Measurements from ENCODE around the gene SLC4A4. TPM values are rescaled to one million over a fixed set of nuclear protein-coding genes. Genes with fewer than 3 reads are reported as not detected.

SLC4A4 gene
- total and polyA plus RNA-seq, 2 of the 13 experiments (the other 11 are each of a cell fraction or from before 2014, with no cell fraction given) = 0.01 TPM; not detected in 1

DNA sequence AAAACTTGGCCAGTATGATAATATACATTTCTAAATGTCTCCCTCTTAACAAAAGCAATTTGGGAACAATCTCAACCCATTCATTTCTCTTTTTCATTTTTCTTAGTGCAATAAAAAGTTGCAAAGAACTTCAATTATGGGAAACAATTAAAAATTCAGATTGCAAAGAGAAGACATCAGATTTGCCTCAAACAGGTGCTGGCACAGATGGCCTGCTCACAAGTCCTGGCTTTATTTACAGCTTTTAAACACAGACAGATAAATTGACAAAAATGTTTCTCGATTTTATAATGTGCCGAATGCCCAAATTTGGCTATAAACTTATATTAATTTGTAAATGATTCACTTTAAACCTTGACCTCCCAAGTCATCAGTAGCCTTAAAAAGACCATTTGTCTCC, 28.7 kb downstream of the SLC4A4 start:
- Histone ChIP-seq H2AFZ (ENCODE audit: low read length) (no peak overlapping the region), H3K4me1 (ENCODE audit: insufficient read depth, low read length) (no peaks in the 10 kb centered on the region), H3K27me3 (ENCODE audit: control insufficient read depth in 1 of 2, insufficient read depth in 2 of 2, low read length in 2 of 2) (no peaks in the 10 kb centered on the region), H3K4me2 (ENCODE audit: low read depth, low read length) (no peak overlapping the region), H3K9me3 (ENCODE audit: low read length) (no peaks in the 10 kb centered on the region), H3K79me2 (ENCODE audit: insufficient read depth, low read length) (no peaks in the 10 kb centered on the region), H3K36me3 (replicated peaks in 1 of 2; ENCODE audit: control insufficient read depth in 1 of 2, insufficient read depth in 2 of 2, low read length in 2 of 2) (no peaks in the 10 kb centered on the region), H3K4me3 (replicated peaks in 1 of 3; ENCODE audit: insufficient read depth in 1 of 3, low read depth in 2 of 3, low read length in 3 of 3) (no peak overlapping the region), H3K9ac (ENCODE audit: insufficient read depth, low read depth, low read length) (no peak overlapping the region), H3K27ac (ENCODE audit: extremely low read length, insufficient read depth, low read length) (no peak overlapping the region), H4K20me1 (ENCODE audit: insufficient read depth, low read length) (no peaks in the 10 kb centered on the region)
- no TSS peak for BruUV-seq (replicated peaks)
- ChIA-PET CTCF (ENCODE audit: low intra/inter-chr PET ratio, low total read pairs) (no interaction called here), POLR2A (no interaction called here)
- 42% methylated on average over 2 of the region's 2 CpGs for WGBS (ENCODE audit: low lambda C conversion rate)
- intact Hi-C loops (cut with micrococcal nuclease; ENCODE audit: unreplicated experiment) (no loop called here), in situ Hi-C loops (cut with HindIII; ENCODE audit: extremely low pct_ligation_motif_present, low pct_unique_long_range_greater_than_20kb) (no loop called here)
- DNase-seq (ENCODE audit: low spot score) = no peak
- FAIRE-seq = no peak
- TF ChIP-seq ZFP36 (IDR thresholded peaks at IDR 0.05; ENCODE audit: borderline replicate concordance, low read depth, low read length, partially characterized antibody) = no peak
- TF ChIP-seq, protein P1, sequence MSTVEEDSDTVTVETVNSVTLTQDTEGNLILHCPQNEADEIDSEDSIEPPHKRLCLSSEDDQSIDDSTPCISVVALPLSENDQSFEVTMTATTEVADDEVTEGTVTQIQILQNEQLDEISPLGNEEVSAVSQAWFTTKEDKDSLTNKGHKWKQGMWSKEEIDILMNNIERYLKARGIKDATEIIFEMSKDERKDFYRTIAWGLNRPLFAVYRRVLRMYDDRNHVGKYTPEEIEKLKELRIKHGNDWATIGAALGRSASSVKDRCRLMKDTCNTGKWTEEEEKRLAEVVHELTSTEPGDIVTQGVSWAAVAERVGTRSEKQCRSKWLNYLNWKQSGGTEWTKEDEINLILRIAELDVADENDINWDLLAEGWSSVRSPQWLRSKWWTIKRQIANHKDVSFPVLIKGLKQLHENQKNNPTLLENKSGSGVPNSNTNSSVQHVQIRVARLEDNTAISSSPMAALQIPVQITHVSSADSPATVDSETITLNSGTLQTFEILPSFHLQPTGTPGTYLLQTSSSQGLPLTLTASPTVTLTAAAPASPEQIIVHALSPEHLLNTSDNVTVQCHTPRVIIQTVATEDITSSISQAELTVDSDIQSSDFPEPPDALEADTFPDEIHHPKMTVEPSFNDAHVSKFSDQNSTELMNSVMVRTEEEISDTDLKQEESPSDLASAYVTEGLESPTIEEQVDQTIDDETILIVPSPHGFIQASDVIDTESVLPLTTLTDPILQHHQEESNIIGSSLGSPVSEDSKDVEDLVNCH (CRISPR knock-in tag; IDR thresholded peaks at IDR 0.05) = no peak
- ATAC-seq = no peak

GRCh38 chr4:71368906-71369305, 30.1 kb downstream of the SLC4A4 start:
- no peaks in the 10 kb centered on the region for H3K36me3 ChIP-seq (replicated peaks in 1 of 2; ENCODE audit: control insufficient read depth in 1 of 2, insufficient read depth in 2 of 2, low read length in 2 of 2)
- ATAC-seq (no peak), FAIRE-seq (no peak), DNase-seq (ENCODE audit: low spot score) (no peak)
- POLR2A ChIA-PET = no interaction called here
- H3K4me3 ChIP-seq (replicated peaks in 1 of 3; ENCODE audit: insufficient read depth in 1 of 3, low read depth in 2 of 3, low read length in 3 of 3) = no peak overlapping the region
- H3K4me1 ChIP-seq (ENCODE audit: insufficient read depth, low read length) = no peaks in the 10 kb centered on the region
- no peaks in the 10 kb centered on the region for H4K20me1 ChIP-seq (ENCODE audit: insufficient read depth, low read length)
- no peak overlapping the region for H3K27ac ChIP-seq (ENCODE audit: extremely low read length, insufficient read depth, low read length)
- no peak overlapping the region for H3K4me2 ChIP-seq (ENCODE audit: low read depth, low read length)
- H3K9me3 ChIP-seq (ENCODE audit: low read length) = no peaks in the 10 kb centered on the region
- BruUV-seq (replicated peaks) = no TSS peak
- H3K9ac ChIP-seq (ENCODE audit: insufficient read depth, low read depth, low read length) = no peak overlapping the region
- in situ Hi-C loops (cut with HindIII; ENCODE audit: extremely low pct_ligation_motif_present, low pct_unique_long_range_greater_than_20kb) (no loop called here), intact Hi-C loops (cut with micrococcal nuclease; ENCODE audit: unreplicated experiment) (no loop called here)
- H2AFZ ChIP-seq (ENCODE audit: low read length) = no peak overlapping the region
- CTCF ChIA-PET (ENCODE audit: low intra/inter-chr PET ratio, low total read pairs) = no interaction called here
- 55% methylated on average over 12 of the region's 12 CpGs for WGBS (ENCODE audit: low lambda C conversion rate)
- H3K79me2 ChIP-seq (ENCODE audit: insufficient read depth, low read length) = no peaks in the 10 kb centered on the region
- H3K27me3 ChIP-seq (ENCODE audit: control insufficient read depth in 1 of 2, insufficient read depth in 2 of 2, low read length in 2 of 2) = no peaks in the 10 kb centered on the region
- TF ChIP-seq ZNF264 (CRISPR knock-in tag; IDR thresholded peaks at IDR 0.05) (no peak), PLRG1 (conservative IDR thresholded peaks at IDR 0.05) (no peak), CSRNP2 (CRISPR knock-in tag; conservative IDR thresholded peaks at IDR 0.05; ENCODE audit: low read depth) (no peak), JUNB (CRISPR knock-in tag; IDR thresholded peaks at IDR 0.05; ENCODE audit: borderline replicate concordance) (no peak), REL (CRISPR knock-in tag; conservative IDR thresholded peaks at IDR 0.05) (no peak), ZNF768 (CRISPR knock-in tag; IDR thresholded peaks at IDR 0.05) (no peak), ZNF432 (CRISPR knock-in tag; IDR thresholded peaks at IDR 0.05; ENCODE audit: borderline replicate concordance) (no peak), ZNF558 (CRISPR knock-in tag; IDR thresholded peaks at IDR 0.05; ENCODE audit: borderline replicate concordance) (no peak), ZNF891 (CRISPR knock-in tag; IDR thresholded peaks at IDR 0.05) (no peak)
- TF ChIP-seq, protein P2, sequence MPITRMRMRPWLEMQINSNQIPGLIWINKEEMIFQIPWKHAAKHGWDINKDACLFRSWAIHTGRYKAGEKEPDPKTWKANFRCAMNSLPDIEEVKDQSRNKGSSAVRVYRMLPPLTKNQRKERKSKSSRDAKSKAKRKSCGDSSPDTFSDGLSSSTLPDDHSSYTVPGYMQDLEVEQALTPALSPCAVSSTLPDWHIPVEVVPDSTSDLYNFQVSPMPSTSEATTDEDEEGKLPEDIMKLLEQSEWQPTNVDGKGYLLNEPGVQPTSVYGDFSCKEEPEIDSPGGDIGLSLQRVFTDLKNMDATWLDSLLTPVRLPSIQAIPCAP (CRISPR knock-in tag; IDR thresholded peaks at IDR 0.05; ENCODE audit: low read depth) = no peak

Data from HepG2 (cell line).